22Rv1 (cell line): Measurements from ENCODE around the gene TRPM3.

ENCODE experiments used
- ZFX ChIP-seq: fragments of 450-650 bp; IDR thresholded peaks from 2 replicates; pipeline ENCODE4 v1.6.1; 2017; ENCODE audit warnings: antibody characterized with exemption, borderline replicate concordance
- TF ChIP-seq, protein P1 (sequence below): fragments of 450-650 bp; IDR thresholded peaks from 2 replicates; pipeline ENCODE4 v1.5.1; 2017; ENCODE audit warnings: mild to moderate bottlenecking

DNA sequence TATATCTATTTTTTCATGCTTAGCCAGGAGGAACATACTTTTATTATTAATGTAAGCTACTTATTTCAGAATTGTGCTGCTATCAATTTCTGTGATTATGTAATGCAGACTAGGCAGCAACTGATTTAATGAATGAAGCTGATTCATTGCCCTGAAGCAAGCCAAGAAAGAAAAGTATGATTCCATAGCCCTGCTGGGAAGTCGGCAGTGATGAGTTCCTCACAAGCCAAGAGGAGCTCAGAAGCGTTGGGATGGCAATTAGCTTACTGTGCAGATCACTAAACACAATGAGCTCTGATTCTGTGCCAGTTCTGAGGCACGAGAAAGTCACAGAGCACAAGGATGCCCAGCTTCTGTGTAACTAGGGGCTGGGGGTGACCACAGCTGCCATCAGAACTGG, 452.7 kb downstream of the TRPM3 start:
- TF ChIP-seq, protein P1, sequence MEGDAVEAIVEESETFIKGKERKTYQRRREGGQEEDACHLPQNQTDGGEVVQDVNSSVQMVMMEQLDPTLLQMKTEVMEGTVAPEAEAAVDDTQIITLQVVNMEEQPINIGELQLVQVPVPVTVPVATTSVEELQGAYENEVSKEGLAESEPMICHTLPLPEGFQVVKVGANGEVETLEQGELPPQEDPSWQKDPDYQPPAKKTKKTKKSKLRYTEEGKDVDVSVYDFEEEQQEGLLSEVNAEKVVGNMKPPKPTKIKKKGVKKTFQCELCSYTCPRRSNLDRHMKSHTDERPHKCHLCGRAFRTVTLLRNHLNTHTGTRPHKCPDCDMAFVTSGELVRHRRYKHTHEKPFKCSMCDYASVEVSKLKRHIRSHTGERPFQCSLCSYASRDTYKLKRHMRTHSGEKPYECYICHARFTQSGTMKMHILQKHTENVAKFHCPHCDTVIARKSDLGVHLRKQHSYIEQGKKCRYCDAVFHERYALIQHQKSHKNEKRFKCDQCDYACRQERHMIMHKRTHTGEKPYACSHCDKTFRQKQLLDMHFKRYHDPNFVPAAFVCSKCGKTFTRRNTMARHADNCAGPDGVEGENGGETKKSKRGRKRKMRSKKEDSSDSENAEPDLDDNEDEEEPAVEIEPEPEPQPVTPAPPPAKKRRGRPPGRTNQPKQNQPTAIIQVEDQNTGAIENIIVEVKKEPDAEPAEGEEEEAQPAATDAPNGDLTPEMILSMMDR, result no peak
- no peak for TF ChIP-seq ZFX
